Measurements from ENCODE around the gene TNIK.
"Not testable (repeated sequence)": the region's sequence is repeated elsewhere in the genome, so short reads cannot be mapped to it uniquely, and the experiment has no call there.

The TNIK gene

GRCh38 chr3:171306631-171307030, 153.6 kb downstream of the TNIK start:
- no peak for DNase-seq

- not testable (repeated sequence) for DNase-seq
Observed at GRCh38 chr3:171305823-171306222, 154.4 kb downstream of the TNIK start.

- DNase-seq = not testable (repeated sequence)
Observed at GRCh38 chr3:171304498-171304897, 155.7 kb downstream of the TNIK start.

- not testable (repeated sequence) for DNase-seq
Observed at GRCh38 chr3:171304017-171304416, 156.2 kb downstream of the TNIK start.

- no peak for DNase-seq
Observed at GRCh38 chr3:171301998-171302397, 158.2 kb downstream of the TNIK start.

- no peak for DNase-seq
Observed at GRCh38 chr3:171301002-171301401, 159.2 kb downstream of the TNIK start.

GRCh38 chr3:171297951-171298350, 162.3 kb downstream of the TNIK start:
- DNase-seq = no peak

- DNase-seq = no peak
Observed at GRCh38 chr3:171297207-171297606, 163.0 kb downstream of the TNIK start.

GRCh38 chr3:171295484-171296373, 164.5 kb downstream of the TNIK start:
- no peak for DNase-seq

GRCh38 chr3:171293142-171293782, 166.9 kb downstream of the TNIK start:
- no peak for DNase-seq

GRCh38 chr3:171290680-171291079, 169.5 kb downstream of the TNIK start:
- DNase-seq = no peak

- DNase-seq = no peak
Observed at GRCh38 chr3:171289291-171289690, 170.9 kb downstream of the TNIK start.

GRCh38 chr3:171287761-171288160, 172.4 kb downstream of the TNIK start:
- DNase-seq = not testable (repeated sequence)

- DNase-seq = peak; percentile 44
Observed at GRCh38 chr3:171286580-171287249, 173.5 kb downstream of the TNIK start.

GRCh38 chr3:171285287-171285686, 174.9 kb downstream of the TNIK start:
- peak; percentile 15 for DNase-seq

GRCh38 chr3:171284308-171285075, 175.7 kb downstream of the TNIK start:
- peak; percentile 19 for DNase-seq

- DNase-seq = no peak
Observed at GRCh38 chr3:171283848-171284222, 176.4 kb downstream of the TNIK start.

GRCh38 chr3:171283183-171283847, 176.9 kb downstream of the TNIK start:
- no peak for DNase-seq

GRCh38 chr3:171282041-171282440, 178.2 kb downstream of the TNIK start:
- DNase-seq = no peak

- no peak for DNase-seq
Observed at GRCh38 chr3:171281256-171281992, 178.8 kb downstream of the TNIK start.

- DNase-seq = no peak
Observed at GRCh38 chr3:171279972-171280371, 180.2 kb downstream of the TNIK start.

GRCh38 chr3:171278299-171278590, 182.0 kb downstream of the TNIK start:
- no peak for DNase-seq
